ENCODE data around the gene PODN. TPM values are rescaled to one million over a fixed set of nuclear protein-coding genes. Genes with fewer than 3 reads are reported as not detected.
A peak's percentile ranks its signal among the peaks of the same experiment; 100 is the strongest.

Gene PODN
- total RNA-seq = 1.2 TPM

DNA sequence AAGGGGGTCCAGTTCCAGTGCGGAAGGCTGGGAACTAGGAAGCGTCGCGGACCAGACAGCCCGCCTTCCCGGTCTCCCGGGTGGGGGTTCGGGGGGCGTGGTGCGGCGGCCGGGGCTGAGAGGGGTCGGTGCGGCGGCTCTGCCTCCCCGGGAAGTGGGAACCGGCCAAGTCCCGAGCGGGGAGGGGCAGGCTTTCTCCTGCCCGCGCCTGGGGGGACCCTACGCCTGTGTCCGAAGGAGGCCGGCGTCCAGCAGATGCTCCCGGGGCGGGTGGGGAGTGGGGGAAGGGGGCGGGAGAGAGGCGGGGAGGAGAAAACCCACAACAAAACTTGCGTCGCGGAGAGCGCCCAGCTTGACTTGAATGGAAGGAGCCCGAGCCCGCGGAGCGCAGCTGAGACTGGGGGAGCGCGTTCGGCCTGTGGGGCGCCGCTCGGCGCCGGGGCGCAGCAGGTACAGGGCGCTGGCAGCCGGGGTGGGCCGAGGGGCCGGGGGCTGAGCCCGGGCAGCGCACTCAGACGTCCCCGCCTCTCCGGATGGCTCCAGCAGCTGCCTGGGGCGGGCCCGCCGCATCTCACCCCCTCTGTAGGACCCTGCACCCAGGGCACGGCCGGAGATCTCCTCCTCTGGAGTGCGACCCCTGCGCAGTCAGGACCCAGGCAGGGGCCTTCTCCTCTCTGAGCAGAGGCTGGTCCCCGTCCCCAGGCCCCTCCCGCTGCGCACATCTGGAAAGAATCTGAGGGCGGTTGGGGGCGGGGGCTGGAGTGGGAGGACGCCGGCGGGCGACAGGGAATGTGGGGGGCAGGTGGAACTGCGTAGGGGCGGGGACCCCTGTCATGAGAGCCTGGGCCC is at the start of gene PODN:
PODN (plus strand) TSS at position 355 of the 849 bp plus-strand sequence. CDS start 7,643 bp downstream, outside the sequence.
- DNase-seq = no peak

- peak; percentile 64 for DNase-seq
These were observed 47.1 kb upstream of the PODN start for GRCh38 chr1:53014791-53015507.

DNA sequence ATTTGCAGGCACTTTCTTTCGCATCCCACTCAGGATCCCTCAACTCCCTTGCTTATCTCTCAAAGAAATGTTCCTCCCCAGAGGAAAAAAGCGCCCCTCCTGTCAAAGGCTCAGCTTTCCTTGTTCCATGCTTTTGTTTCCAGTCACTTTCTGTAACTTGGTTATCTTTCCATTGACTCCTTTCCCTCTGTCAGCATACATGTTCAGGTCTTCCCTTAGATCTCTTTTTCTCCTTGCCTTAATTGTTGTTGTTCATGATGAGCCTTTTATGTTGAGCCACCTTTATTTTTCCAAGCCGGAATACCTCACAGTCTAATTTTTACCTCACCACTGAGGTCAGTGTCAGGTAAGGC is 46.5 kb upstream of the PODN start:
- no peak for DNase-seq

GRCh38 chr1:53016705-53017104 is 45.3 kb upstream of the PODN start:
- DNase-seq = no peak

DNA sequence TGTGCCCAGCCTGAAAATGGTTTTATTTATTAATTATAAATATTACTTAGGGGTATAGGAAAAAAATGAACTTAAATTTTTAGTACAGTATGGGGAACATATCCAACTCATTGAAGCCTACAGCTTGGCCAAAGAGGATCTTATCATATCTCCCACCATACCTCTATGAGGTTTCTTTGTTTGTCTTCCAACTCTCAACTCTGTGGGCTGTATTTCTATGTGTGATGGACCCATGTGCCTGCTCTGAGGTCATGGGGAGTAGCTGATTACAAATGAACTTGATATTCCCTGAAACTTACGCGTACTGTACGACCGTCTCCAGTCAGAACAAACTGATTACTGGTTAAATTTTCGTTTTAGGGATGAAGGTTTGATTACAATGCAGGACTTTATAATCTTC is 41.4 kb upstream of the PODN start:
- no peak for DNase-seq

DNA sequence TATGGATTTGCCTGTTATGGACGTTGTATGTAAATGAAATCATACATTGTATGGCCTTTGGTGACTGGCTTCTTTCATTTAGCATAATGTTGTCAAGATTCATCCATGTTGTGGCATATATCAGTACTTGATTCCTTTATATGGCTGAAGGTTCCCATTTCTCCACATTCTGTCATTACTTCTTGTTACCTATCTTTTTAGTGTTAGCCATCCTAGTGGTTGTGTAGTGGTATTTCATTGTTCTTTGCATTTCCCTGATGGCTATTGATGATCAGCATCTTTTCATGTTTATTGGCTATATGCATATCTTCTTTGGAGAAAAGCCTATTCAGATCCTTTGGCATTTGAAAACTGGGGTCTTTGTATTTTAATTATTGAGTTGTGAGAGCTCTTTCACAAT is 39.8 kb upstream of the PODN start:
- no peak for DNase-seq

DNA sequence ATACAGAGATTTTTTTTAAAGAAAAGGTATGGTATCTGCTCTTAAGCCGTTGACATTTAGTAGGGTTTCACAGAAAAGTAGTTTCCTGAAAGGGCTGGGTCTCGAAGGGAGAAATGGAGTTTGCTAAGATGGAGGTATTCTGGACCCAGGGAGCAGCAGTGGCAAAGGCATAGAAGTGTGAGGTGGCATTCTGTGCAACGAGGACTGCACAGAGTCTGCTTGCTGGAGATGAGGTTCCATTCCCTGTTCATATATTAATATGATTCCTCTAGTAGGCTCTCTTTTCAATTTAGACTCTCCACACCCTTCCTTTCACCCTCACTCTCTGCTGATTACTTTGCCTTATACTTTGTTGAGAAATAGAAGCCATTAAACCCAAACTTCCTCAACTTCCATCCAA is 38.5 kb upstream of the PODN start:
- DNase-seq = no peak

- DNase-seq = no peak
These were observed 37.9 kb upstream of the PODN start for GRCh38 chr1:53024117-53024516.

GRCh38 chr1:53025034-53025768 is 36.8 kb upstream of the PODN start:
- DNase-seq = no peak

- no peak for DNase-seq
These were observed 36.3 kb upstream of the PODN start for GRCh38 chr1:53025769-53026112.

GRCh38 chr1:53026254-53026653 is 35.8 kb upstream of the PODN start:
- no peak for DNase-seq

GRCh38 chr1:53031732-53032131 is 30.3 kb upstream of the PODN start:
- DNase-seq = no peak

- no peak for DNase-seq
These were observed 24.9 kb upstream of the PODN start for GRCh38 chr1:53037159-53037558.

- no peak for DNase-seq
These were observed 23.4 kb upstream of the PODN start for GRCh38 chr1:53038566-53038965.

DNA sequence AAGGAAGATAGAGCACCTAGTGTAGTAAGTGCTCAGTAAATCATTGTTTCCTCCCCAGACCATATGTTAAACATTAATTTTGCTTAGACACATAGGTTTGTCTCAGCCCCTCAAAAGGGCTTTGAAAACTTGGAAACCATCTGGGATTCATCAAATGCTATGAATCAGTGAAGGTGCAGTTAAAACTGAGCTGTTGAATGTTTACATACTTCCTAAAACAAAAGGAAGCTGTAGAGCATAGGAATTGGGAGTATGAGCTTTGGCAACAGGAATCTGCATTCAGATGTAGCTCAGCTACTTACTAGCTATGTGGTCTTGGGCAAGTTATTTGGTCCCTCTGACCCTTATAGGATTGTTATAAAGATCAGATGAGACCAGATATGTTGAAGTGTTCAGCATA is 18.7 kb upstream of the PODN start:
- DNase-seq = no peak

DNA sequence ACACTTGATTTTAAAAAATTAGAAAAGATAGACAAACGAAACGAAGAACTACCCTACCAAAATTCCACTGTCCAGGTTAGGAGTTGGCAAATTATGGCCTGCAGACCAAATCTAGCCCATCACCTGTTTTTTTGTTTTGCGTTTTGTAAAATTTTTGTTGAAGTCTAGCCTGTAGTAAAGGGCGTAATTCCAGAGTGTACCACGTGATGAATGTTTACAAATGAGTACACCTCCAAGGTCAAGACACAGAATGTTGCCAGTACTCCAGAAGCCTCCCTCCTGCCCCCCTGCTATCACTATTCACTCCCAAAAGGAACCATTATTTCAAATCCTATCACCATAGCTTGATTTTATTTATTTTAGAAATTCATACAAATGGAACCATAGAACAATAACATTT is 17.1 kb upstream of the PODN start:
- DNase-seq = no peak

GRCh38 chr1:53046930-53047329 is 15.1 kb upstream of the PODN start:
- no peak for DNase-seq

GRCh38 chr1:53047737-53048736 is 14.0 kb upstream of the PODN start:
- no peak for DNase-seq

- DNase-seq = peak; percentile 47
These were observed 12.9 kb upstream of the PODN start for GRCh38 chr1:53048960-53049573.

GRCh38 chr1:53049574-53049967 is 12.4 kb upstream of the PODN start:
- no peak for DNase-seq

DNA sequence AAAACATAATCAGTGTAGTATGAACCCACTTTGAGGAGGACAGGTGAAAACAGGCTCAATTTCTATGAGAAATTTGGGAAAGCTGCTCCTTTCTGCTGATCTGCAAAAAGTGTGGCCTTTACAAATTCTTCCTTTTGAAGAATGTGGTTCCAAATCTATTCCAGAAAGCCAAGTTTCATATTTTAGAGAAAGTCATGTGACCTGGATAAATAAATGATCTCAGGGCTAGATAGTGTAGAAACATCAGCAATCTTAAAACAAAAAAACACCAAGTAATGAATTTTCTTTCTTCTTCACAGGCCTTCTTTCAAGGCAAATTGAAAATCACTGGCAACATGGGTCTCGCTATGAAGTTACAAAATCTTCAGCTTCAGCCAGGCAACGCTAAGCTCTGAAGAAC is 11.7 kb upstream of the PODN start:
- DNase-seq = no peak

DNA sequence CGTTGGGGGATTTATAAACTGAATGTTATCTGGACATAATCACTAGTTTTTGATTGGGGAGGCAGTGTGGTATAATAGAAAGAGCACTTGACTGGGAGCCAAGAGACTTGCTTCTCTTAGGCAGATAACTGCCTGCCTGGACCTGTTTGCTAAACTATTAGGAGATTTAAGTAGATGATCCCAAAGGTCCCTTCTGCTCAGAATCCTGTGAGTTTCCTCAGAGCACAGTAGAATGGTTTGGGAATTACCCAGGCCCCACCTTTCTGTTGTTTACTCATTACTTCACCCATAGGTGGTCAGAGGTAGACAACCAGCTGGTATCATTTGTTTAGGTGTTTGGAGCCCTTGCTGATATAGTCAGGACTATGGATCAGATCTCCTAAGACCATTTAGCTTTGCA is 10.3 kb upstream of the PODN start:
- no peak for DNase-seq

Data from occipital lobe (tissue), 2 donors.